ENCODE measurements around the gene RPS21.
A peak's percentile ranks its signal among the peaks of the same experiment; 100 is the strongest.
"Not testable (repeated sequence)": the region's sequence is repeated elsewhere in the genome, so short reads cannot be mapped to it uniquely, and the experiment has no call there.

RPS21 gene

GRCh38 chr20:62365814-62366369 lies 21.0 kb upstream of the RPS21 start:
- peak in 1 of 2 experiments; percentile 24 for DNase-seq
- no peak for TF ChIP-seq POLR2A (IDR thresholded peaks at IDR 0.05; ENCODE audit: low read length)
- no peak for TF ChIP-seq GATA1 (IDR thresholded peaks at IDR 0.05; ENCODE audit: low read depth, low read length)

- TF ChIP-seq POLR2A (IDR thresholded peaks at IDR 0.05; ENCODE audit: low read length) (no peak), GATA1 (IDR thresholded peaks at IDR 0.05; ENCODE audit: low read depth, low read length) (no peak)
- no peak for DNase-seq
These were observed 20.4 kb upstream of the RPS21 start for GRCh38 chr20:62366370-62367135.

GRCh38 chr20:62367136-62367632 lies 19.7 kb upstream of the RPS21 start, which contains the start of gene LAMA5:
Gene LAMA5 (minus strand): TSS chr20:62367312. CDS start chr20:62367245, 67 bp downstream.
- DNase-seq, result peak; percentile 58 to 65
- TF ChIP-seq POLR2A (IDR thresholded peaks at IDR 0.05; ENCODE audit: low read length), result no peak
- TF ChIP-seq GATA1 (IDR thresholded peaks at IDR 0.05; ENCODE audit: low read depth, low read length), result no peak

GRCh38 chr20:62367633-62368391 lies 19.1 kb upstream of the RPS21 start:
- TF ChIP-seq POLR2A (IDR thresholded peaks at IDR 0.05; ENCODE audit: low read length) (no peak), GATA1 (IDR thresholded peaks at IDR 0.05; ENCODE audit: low read depth, low read length) (no peak)
- peak; percentile 30 to 36 for DNase-seq

- no peak for DNase-seq
These were observed 18.4 kb upstream of the RPS21 start for GRCh38 chr20:62368392-62368975.

GRCh38 chr20:62368976-62369814 lies 17.7 kb upstream of the RPS21 start:
- no peak for TF ChIP-seq POLR2A (IDR thresholded peaks at IDR 0.05; ENCODE audit: low read length)
- no peak for TF ChIP-seq GATA1 (IDR thresholded peaks at IDR 0.05; ENCODE audit: low read depth, low read length)
- DNase-seq, result peak in 1 of 2 experiments; percentile 40

More at GRCh38 chr20:62368392-62368975, 18.4 kb upstream of the RPS21 start:
- TF ChIP-seq GATA1 (IDR thresholded peaks at IDR 0.05; ENCODE audit: low read depth, low read length), result no peak
- TF ChIP-seq POLR2A (IDR thresholded peaks at IDR 0.05; ENCODE audit: low read length), result no peak

GRCh38 chr20:62369815-62370114 lies 17.1 kb upstream of the RPS21 start:
- DNase-seq, result no peak

GRCh38 chr20:62370115-62370806 lies 16.6 kb upstream of the RPS21 start:
- DNase-seq, result peak in 1 of 2 experiments; percentile 35
- no peak for TF ChIP-seq POLR2A (IDR thresholded peaks at IDR 0.05; ENCODE audit: low read length)
- TF ChIP-seq GATA1 (IDR thresholded peaks at IDR 0.05; ENCODE audit: low read depth, low read length), result no peak

More at GRCh38 chr20:62369815-62370114, 17.1 kb upstream of the RPS21 start:
- no peak for TF ChIP-seq GATA1 (IDR thresholded peaks at IDR 0.05; ENCODE audit: low read depth, low read length)
- TF ChIP-seq POLR2A (IDR thresholded peaks at IDR 0.05; ENCODE audit: low read length), result no peak

- DNase-seq, result no peak
- TF ChIP-seq GATA1 (IDR thresholded peaks at IDR 0.05; ENCODE audit: low read depth, low read length) (no peak), POLR2A (IDR thresholded peaks at IDR 0.05; ENCODE audit: low read length) (no peak)
These were observed 15.9 kb upstream of the RPS21 start for GRCh38 chr20:62370807-62371587.

- TF ChIP-seq GATA1 (IDR thresholded peaks at IDR 0.05; ENCODE audit: low read depth, low read length) (no peak), POLR2A (IDR thresholded peaks at IDR 0.05; ENCODE audit: low read length) (no peak)
- no peak for DNase-seq
These were observed 15.3 kb upstream of the RPS21 start for GRCh38 chr20:62371588-62372041.

- TF ChIP-seq POLR2A (IDR thresholded peaks at IDR 0.05; ENCODE audit: low read length), result no peak
- no peak for TF ChIP-seq GATA1 (IDR thresholded peaks at IDR 0.05; ENCODE audit: low read depth, low read length)
- DNase-seq, result no peak
These were observed 14.6 kb upstream of the RPS21 start for GRCh38 chr20:62372042-62372993.

- DNase-seq, result not testable (repeated sequence)
These were observed 13.2 kb upstream of the RPS21 start for GRCh38 chr20:62373631-62374179.
